Measurements from ENCODE around the gene INPP5E.

Gene INPP5E

DNA sequence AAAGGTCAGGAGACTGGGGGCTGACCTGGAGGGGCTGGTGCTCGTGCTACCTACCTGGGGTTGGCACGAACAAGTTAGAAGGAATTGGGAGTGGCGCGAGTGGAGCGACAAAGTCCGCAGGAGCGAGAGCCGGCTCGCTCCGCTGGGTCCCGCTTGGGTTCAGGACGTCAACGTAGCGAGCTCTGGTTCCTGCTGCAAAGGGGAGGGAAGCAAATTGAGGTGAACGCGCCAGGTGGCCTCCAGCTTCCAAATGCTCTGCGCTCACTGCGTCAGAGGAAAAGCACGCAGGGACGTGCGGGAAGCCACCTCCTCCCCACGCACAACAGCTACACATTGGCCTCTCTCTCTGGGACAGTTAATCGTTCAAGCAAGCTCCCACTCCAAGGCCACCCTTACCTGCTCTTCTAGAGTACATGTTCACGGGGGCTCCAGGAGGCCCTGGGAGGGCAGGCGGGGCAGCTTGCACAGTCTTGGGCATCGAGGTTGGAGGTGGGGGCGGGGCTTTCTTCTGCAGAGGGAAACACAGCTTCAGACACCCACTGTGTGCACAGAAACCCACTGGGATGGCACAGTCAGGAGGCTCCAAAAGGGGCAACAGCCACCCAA lies 7.6 kb upstream of the INPP5E start:
- no peak for DNase-seq

DNA sequence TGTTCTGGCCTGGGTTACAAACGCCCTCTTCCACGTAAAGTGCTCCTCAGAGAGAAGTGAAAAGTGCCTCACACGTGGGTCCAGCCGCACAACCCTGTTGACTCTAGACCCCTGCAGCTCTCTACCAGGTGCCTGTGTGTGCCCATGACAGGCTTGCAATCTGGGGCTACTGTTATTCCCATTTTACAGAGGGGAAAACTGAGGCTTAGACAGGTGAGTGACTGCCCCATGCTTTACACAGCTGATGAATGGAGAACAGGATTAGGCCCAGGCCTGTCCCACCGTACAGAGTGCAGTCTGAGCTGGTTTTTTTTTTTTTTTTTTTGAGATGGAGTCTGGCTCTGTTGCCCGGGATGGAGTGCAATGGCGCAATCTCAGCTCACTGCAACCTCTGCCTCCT lies 6.2 kb upstream of the INPP5E start:
- no peak for DNase-seq

DNA sequence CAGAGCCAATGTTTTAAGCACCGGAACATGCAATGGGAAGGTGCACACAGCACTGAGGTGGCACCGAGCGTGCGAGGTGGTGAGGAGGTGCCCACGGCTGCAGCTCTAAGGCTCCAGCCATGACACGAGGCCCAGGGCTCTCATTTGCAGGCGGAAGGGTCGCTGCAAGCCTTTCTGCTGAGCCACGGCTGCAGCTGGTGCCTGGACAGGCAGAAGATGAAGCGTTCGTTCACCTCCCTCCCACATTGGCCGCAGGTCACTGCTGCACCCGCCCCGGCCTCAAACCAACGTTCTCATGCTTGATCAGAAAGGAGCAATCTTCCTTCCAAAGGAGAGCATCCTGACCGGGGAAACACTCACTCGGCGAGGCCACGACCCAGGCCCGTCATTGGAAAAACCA lies 4.5 kb upstream of the INPP5E start:
- DNase-seq = no peak

DNA sequence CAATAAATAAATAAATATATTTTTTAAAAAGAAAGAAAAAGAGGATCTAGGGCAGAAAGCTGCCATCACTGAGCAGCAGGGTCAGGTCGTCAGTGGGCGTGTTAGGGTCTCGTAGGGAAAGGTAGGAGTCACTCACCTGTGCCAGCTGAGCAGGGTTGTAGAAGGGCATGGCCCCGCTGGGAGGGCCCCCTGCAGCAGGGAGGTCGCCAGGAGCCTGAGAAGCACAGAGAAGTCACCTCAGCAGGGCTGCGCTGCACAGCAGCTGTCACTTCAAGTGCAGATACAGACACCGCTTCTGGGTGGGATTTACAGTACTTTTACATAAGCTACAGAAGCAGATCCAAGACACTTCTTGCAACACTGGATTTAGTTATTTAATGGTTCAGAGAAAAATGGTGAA lies 4.0 kb upstream of the INPP5E start:
- DNase-seq = no peak

DNA sequence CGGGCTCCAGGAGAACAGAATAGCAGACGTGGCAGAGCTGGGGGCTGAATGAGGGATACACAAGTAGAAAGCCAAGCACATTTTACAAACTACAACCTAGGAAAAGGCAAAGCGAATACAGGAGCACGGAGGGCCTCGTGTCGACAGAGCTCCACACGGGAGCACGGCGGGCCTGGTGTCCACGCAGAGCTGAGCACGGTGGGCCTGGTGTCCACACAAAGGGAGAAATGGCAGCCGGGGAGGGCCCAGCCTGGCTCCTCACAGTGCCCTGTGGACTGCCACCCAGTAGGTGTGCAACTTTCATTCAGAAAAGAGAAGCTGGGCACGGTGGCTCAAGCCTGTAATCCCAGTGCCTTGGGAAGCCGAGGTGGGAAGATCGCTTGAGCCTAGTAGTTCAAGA lies 3.4 kb upstream of the INPP5E start:
- DNase-seq = no peak

GRCh38 chr9:136442265-136442664 lies 2.6 kb upstream of the INPP5E start:
- DNase-seq = no peak

- DNase-seq = no peak
Observed at GRCh38 chr9:136441681-136442245, 2.1 kb upstream of the INPP5E start.

DNA sequence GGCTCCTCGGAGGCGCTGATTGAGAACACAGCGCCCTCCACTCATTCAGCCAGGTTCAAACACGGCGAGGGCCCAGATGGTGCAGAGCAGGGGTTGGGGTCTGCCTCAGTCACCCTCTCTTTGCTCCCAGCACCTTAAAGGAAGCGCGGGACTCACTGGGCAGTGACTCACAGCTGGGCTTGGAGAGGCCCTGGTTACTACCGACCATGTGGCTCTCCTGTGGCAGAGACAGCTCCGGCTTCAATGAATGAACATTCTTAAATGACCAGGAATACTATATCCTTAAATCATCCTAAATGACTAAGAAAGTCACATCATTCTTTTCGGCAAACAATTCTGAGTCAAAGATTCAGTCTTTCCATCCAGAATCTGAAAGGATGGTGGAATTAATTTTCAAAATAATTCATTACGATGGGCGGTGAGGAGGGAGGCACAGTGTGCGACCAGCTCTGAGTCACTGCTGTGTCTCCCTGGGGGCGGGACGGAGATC lies 1.6 kb upstream of the INPP5E start:
- DNase-seq = no peak

DNA sequence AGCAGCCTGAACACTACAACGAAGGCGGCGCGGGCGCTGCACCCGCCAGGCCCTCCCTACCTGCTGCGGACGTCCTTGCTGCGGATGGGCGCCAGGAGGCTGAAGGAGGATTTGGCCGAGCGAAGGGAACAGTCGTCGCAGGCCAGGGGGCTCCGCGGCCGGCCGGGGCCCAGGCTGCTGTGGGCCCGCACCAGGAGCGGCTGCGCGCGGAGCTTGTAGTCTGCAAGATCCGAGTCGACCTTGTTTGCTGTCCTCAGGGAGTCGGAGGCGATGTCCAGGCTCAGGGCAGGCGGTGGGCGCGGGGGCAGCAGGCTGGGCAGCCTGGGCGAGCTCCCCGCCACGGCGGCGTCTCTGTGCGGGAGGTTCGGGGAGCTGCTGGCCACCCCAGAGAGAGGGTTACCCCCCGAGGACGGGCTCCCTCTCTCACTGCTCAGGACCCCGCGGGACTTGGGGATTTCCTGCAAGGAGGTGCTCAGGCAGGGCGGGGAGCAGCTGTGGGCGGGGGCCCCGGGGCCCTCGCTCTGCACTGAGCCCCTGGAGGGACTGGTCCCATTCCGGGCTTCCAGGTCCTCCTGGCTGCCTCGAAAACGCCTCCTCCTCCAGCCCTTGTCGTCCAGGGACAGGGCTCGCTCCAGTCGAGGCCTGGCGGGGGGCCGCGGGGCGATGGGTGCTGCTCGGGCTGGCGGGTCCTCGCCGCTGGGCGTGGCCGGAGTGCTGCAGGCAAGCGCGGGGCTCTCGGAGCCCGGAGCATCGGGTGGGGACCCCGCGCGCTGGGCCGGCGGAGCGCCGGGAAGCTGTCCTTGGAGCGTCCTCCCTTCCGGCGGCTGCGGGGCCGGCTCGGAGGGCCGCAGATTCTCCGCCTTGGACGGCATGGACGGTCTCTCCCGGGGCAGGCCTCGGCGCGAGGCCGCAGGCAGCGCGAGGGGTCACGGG lies 831 bp downstream of the INPP5E start:
- peak; percentile 47 for DNase-seq

DNA sequence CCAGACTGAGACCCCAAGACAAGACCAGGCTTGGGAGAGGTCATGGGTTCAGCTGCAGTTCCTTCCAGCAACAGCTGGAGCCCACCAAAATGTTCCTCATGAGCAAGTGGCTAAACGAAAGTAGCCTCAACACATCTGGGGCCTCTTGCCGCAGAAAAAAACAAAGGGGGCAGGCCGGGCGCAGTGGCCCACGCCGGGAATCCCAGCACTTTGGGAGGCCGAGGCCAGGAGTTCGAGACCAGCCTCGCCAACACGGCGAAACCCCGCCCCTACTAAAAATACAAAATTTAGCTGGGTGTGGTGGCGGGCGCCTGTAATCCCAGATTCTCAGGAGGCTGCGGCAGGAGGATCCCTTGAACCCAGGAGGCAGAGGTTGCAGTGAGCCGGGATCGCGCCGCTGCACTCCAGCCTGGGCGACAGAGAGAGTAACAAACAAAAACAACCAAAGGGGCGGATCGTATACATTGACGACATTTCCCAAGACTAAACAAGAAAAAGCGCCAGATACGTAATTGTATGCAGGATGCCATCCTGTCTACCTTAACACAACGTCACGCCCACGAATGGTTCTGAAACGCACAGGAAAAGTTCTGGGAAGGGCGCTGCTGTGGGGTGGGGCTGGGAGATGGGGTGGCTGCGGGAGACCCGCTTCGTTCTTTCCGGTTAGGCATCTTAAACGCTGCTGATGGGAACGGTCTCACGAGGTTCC lies 1.7 kb downstream of the INPP5E start:
- peak; percentile 25 for DNase-seq

DNA sequence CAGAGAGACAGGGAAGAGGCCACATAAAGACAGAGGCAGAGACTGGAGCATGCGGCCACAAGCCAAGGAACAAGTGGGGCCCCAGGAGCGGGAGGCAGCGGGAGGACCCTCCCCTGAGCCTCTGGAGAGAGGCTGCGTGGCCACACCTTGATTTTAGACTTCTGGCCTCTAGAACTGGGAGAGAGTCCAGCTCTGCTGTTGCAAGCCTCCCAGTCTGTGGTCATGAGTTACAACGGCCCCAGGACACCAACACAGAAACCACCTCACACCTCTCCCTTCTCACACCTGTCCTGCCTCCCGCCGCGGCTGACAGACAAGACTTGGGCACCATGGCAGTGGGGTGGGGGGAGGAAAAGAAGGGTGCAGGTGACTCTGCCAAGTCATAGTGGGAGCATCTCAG lies 2.2 kb downstream of the INPP5E start:
- DNase-seq = no peak

DNA sequence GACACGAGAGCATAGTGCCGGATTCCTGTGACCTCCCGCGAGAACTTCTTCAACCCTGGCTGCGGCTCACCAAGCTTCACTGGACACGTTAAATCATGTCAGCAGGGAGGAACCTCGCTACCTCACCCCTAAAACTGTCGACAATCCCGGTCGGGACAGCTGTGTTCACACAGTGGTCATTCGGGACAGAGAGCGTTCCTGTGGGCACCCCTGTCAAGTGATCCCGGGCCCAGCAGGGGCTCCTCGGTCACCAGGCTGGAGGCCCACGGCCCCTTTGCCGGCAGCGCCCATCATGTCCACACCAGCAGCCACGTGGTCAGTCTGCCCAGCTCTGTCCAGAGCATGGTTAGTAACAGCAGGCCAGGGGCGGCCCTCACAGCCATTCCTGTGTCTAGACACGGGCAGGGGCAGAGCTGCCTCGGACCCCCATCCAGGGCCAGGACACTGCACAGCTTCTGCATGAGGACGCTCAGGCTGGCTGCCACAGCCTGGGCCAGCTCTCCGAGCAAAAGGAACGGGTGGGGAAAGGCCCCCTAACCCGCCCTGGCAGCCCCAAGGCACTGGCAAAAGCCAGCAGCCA lies 3.5 kb downstream of the INPP5E start:
- no peak for DNase-seq

DNA sequence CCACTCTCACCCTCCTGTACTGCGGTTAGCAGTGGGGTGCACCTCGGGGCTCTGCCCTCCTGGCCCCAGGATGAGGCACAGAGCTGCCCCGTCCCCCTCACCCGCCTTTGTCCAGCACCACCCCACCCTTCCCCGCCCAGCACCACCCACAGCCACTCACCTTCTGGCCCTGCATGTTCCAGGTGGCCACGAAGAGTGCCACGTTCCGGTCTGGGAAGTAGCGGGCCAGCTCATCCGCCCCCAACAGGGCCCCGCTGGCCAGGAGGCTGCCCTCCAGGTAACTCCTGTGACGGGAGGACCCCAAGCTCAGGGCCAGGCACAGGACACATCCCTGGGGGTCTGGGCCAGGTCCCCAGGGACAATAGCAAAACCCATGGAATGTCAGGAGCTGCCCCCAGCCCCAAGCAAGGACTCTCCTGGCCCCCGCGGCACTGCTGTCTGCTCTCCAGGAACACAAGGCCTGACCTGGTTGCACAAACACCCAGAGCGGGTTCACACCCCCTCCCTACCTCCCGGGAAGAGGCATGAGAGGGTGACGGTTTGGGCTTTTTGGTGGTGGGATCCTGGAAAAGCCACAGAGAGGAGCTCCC lies 5.0 kb downstream of the INPP5E start:
- no peak for DNase-seq

GRCh38 chr9:136433849-136434579 lies 5.6 kb downstream of the INPP5E start:
- DNase-seq = no peak

DNA sequence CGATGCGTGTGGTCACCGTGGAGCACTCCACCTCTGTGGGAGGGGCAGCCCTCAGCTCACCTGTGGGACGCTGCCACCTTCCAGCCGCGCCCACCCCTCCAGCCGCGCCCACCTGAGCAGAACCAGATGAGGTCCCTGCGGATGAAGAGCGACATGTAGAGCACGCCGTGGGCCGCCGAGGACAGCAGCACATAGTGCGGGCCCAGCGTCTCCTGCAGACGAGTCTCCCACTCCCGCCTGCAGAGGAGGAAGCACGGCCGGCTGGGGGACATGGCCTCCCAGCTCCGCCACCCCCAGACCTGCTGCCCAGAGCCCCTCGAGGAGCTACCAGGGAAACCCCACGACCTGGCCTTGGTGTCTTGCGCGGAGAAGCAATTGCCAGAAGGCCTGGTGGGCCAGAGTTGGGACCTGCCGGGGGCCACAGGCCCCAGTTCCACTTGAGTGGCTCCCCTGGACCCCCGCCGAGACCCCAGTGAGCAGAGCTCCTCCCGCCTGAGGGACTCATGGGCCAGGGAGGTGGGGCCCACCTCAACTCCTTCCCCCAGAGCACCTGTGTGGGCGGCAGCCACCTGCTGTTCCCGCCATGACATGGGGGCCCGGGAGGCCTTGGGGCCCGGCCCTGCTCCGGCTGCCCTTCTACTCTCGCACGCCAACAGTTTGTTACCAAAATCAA lies 6.5 kb downstream of the INPP5E start:
- DNase-seq = no peak

DNA sequence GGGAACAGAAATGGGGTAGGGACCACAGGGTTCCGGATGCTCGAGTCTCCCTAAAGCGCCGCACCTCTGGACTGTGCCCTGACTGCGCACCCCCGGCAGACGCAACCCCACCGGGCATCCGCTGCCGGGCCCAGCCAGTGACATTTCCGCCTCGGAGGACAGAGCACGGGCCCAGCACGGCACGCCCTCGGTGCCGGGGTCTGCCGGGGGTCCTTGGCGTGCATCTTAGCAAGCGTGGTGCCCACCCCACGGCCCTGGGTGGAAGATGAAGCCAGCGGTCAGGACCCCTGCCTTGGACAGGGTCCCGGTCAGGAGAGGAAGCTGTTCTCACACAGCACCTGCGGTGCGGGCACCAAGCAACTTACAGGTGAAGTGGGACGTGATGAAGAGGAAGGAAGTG lies 7.1 kb downstream of the INPP5E start:
- no peak for DNase-seq

- DNase-seq = no peak
Observed at GRCh38 chr9:136431782-136432350, 7.8 kb downstream of the INPP5E start.

DNA sequence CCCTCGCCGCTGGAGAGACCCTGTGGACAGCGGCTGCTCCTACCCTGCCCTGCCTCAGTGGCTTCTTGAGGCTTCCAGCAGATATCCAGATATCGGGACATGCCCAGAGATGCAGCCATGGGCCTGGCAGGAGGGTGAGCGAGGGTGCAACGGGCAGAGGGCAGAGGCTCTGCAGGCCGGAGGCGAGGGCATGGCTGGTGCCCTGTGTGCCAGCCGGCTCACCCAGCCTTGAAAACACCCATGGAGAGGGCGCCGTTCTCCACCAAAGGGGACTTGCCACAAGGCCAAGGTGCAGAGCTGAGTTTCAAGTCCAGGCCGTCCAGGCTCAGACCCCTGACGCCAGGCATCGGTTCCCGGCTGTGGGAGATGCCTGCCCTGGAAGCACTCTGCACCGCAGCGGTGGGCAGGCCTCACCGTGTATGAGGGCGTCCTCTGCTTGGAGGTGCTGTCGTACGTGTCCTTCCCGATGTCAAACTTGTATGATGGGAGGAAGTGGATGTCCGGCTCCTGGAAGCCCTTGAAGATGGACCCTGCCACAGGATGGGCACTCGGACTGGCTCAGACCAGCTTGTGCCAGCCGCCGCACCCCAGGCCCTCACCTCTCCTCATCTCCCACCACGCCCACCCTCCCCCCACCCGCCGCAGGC lies 8.9 kb downstream of the INPP5E start:
- DNase-seq = no peak

GRCh38 chr9:136429683-136430491 lies 9.8 kb downstream of the INPP5E start:
- DNase-seq = no peak
